ENCODE results near the gene DLG2. TPM values are rescaled to one million over a fixed set of nuclear protein-coding genes. Genes with fewer than 3 reads are reported as not detected.
A peak's percentile ranks its signal among the peaks of the same experiment; 100 is the strongest.

The DLG2 gene
- total and polyA plus RNA-seq, 2 of the 8 experiments (the other 6 are each of a cell fraction or from before 2014, with no cell fraction given) = 1.7 to 14.3 TPM

DNA sequence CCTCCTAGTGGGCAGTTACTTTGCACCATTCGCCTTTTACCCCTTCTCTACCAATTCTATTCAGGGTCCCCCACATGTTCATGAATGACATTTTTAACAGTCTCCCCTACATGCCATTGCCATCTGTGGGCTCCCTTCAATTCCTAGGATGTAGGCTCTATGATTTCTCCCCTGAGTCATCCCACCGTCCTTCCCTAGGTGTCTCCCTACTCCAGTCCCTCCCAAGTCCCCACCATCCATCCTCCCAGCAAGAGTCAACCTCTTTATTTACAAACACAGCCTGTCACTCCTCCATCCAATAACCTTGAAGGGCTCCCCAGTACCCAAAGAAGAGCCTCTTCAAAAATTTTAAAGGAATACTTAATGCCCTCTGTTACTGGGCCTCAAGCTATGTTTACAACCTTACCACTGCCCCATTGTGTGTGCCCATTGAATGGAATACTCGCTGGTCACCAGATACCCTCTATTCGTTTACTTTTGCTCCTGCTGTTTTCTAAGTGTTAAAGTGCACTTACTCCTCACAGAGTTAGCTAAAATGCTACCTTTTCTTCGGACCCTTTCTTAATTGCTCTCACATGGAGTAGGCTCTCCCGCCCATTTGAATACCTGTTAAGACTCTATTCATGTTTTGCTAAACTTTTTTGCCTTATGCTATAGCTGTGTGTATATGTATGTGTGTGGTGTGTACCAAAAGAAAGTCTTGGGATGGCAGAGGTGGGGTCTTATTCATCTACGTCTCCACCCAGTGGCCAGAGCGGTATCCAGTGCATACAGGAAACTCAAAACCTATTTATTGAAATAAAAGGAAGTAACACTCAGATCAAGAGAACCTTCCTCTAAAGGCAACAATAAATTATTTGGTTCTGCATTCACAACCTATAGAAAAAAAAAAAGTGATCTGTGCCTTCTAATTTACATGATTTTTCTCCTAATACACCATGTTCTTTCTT lies 2105.2 kb downstream of the DLG2 start:
- no peaks in the 10 kb centered on the region for H3K27me3 ChIP-seq (replicated peaks in 1 of 4; ENCODE audit: control insufficient read depth in 3 of 4, extremely low read depth in 1 of 4, insufficient read depth in 3 of 4, low read length in 3 of 4)
- DNase-seq (ENCODE audit: low read depth in 1 of 2, low spot score in 2 of 2) (no peak), FAIRE-seq (peak; percentile 36)
- H3K23ac ChIP-seq (ENCODE audit: insufficient read length) = no peak overlapping the region
- ChIA-PET POLR2A (ENCODE audit: partially characterized antibody) (no interaction called here), CTCF (ENCODE audit: partially characterized antibody) (interaction anchor here (0.7 to 4.0 kb wide), 31 partner anchors 11 to 862 kb away, joined by 3 to 27 read pairs (median 4); partner anchors contain the start of gene CCDC90B)
- TF ChIP-seq RNF2 (IDR thresholded peaks at IDR 0.05; ENCODE audit: borderline replicate concordance, low read depth, low read length, missing control alignments, poor library complexity, severe bottlenecking) (no peak), RAD21 (IDR thresholded peaks at IDR 0.05 in 1 of 2, conservative IDR thresholded peaks at IDR 0.05 in 1 of 2; ENCODE audit: low read depth in 2 of 2, low read length in 2 of 2) (peak; percentile 82 to 83)
- TF ChIP-seq, protein P1, sequence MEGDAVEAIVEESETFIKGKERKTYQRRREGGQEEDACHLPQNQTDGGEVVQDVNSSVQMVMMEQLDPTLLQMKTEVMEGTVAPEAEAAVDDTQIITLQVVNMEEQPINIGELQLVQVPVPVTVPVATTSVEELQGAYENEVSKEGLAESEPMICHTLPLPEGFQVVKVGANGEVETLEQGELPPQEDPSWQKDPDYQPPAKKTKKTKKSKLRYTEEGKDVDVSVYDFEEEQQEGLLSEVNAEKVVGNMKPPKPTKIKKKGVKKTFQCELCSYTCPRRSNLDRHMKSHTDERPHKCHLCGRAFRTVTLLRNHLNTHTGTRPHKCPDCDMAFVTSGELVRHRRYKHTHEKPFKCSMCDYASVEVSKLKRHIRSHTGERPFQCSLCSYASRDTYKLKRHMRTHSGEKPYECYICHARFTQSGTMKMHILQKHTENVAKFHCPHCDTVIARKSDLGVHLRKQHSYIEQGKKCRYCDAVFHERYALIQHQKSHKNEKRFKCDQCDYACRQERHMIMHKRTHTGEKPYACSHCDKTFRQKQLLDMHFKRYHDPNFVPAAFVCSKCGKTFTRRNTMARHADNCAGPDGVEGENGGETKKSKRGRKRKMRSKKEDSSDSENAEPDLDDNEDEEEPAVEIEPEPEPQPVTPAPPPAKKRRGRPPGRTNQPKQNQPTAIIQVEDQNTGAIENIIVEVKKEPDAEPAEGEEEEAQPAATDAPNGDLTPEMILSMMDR (IDR thresholded peaks at IDR 0.05; ENCODE audit: control extremely low read depth in 1 of 3, insufficient read depth in 1 of 3, low read depth in 1 of 3, low read length in 3 of 3) = peak; percentile 61 to 74 (median 62)
- H3K27ac ChIP-seq (ENCODE audit: low read depth, low read length) = no peak overlapping the region
- H3K4me2 ChIP-seq (ENCODE audit: insufficient read depth in 1 of 2, low read depth in 2 of 2, low read length in 2 of 2) = no peak overlapping the region
- H3K56ac ChIP-seq (replicated peaks; ENCODE audit: insufficient read length, low read depth, low read length) = no peak overlapping the region
- H3K23me2 ChIP-seq (ENCODE audit: low read depth, low read length) = no peaks in the 10 kb centered on the region
- H4K20me1 ChIP-seq (replicated peaks in 1 of 2; ENCODE audit: control insufficient read depth in 1 of 2, insufficient read depth in 2 of 2, low read length in 2 of 2) = no peaks in the 10 kb centered on the region
- no peak overlapping the region for H2AK5ac ChIP-seq (ENCODE audit: low read depth, low read length)
- no peak overlapping the region for H3K14ac ChIP-seq (ENCODE audit: insufficient read length)
- H3K79me1 ChIP-seq (ENCODE audit: low read depth, low read length) = no peaks in the 10 kb centered on the region
- no peak overlapping the region for H3K4me3 ChIP-seq (ENCODE audit: extremely low read depth in 1 of 4, insufficient read depth in 2 of 4, low read depth in 3 of 4, low read length in 4 of 4)
- WGBS, 2 experiments (ENCODE audit: extremely low coverage in 1 of 2, insufficient coverage in 1 of 2, insufficient read length in 1 of 2, insufficient replicate concordance in 2 of 2, low coverage in 1 of 2, low lambda C conversion rate in 2 of 2, missing lambda C conversion rate in 1 of 2) = 59% methylated on average over 8 of the region's 8 CpGs; no CpG with 5 or more reads in 1 of the 2 experiments
- H3K36me3 ChIP-seq (ENCODE audit: control insufficient read depth in 2 of 4, insufficient read depth in 4 of 4, low read length in 3 of 4) = no peaks in the 10 kb centered on the region
- no peak overlapping the region for H3K9ac ChIP-seq (replicated peaks in 1 of 4; ENCODE audit: extremely low read depth in 1 of 4, low read depth in 3 of 4, low read length in 3 of 4)
- no peak overlapping the region for H2BK12ac ChIP-seq (ENCODE audit: low read depth, low read length)
- H2BK120ac ChIP-seq (replicated peaks; ENCODE audit: low read depth, low read length) = no peak overlapping the region
- no peak overlapping the region for H4K8ac ChIP-seq (ENCODE audit: extremely low read depth, insufficient read depth, low read length)
- no peak overlapping the region for H4K91ac ChIP-seq (replicated peaks; ENCODE audit: insufficient read length, low read length)
- H2AFZ ChIP-seq (ENCODE audit: low read length) = no peak overlapping the region
- no peaks in the 10 kb centered on the region for H3K79me2 ChIP-seq (ENCODE audit: control insufficient read depth in 1 of 2, insufficient read depth in 2 of 2, low read length in 2 of 2)
- no peak overlapping the region for H2BK15ac ChIP-seq (ENCODE audit: low read length)
- no peak overlapping the region; the same call in 1 of the 2 replicates for H2BK5ac ChIP-seq (ENCODE audit: low read depth, low read length)
- H4K5ac ChIP-seq (ENCODE audit: insufficient read length, low read depth, low read length) = no peak overlapping the region
- H3K18ac ChIP-seq (ENCODE audit: extremely low read depth, low read length) = no peak overlapping the region
- H2BK20ac ChIP-seq (ENCODE audit: low read length) = no peak overlapping the region
- no peak overlapping the region for H3K4ac ChIP-seq (replicated peaks; ENCODE audit: insufficient read length, low read depth, low read length)
- peaks cover 11 to 19% of the 10 kb centered on the region in 2 experiments for H3K9me3 ChIP-seq (ENCODE audit: insufficient read depth in 2 of 2, low read depth in 1 of 2, low read length in 1 of 2)
- peaks cover 0 to 5% (median 0%) of the 10 kb centered on the region in 4 experiments; a peak in 2 of 7 replicates for H3K4me1 ChIP-seq (replicated peaks in 1 of 4; ENCODE audit: control insufficient read depth in 3 of 4, insufficient read depth in 4 of 4, low read length in 3 of 4)
